ENCODE data around the gene ISYNA1. TPM values are rescaled to one million over a fixed set of nuclear protein-coding genes. Genes with fewer than 3 reads are reported as not detected.

Gene ISYNA1
- total and polyA plus RNA-seq, 2 of the 8 experiments (the other 6 are each of a cell fraction or from before 2014, with no cell fraction given) = 207 to 264 TPM

- Histone ChIP-seq H3K14ac (ENCODE audit: insufficient read length) (no peak overlapping the region), H4K91ac (replicated peaks; ENCODE audit: insufficient read length, low read length) (peak overlapping the region; percentile 99), H2AFZ (ENCODE audit: low read length) (no peak overlapping the region), H2BK15ac (ENCODE audit: low read length) (peak overlapping the region; percentile 96; the same call in 1 of the 2 replicates), H3K56ac (replicated peaks; ENCODE audit: insufficient read length, low read depth, low read length) (no peak overlapping the region), H3K36me3 (ENCODE audit: control insufficient read depth in 2 of 4, insufficient read depth in 4 of 4, low read length in 3 of 4) (peaks cover 2 to 13% (median 7%) of the 10 kb centered on the region in 4 experiments; a peak in 4 of 8 replicates), H3K79me2 (ENCODE audit: control insufficient read depth in 1 of 2, insufficient read depth in 2 of 2, low read length in 2 of 2) (no peaks in the 10 kb centered on the region), H2BK12ac (ENCODE audit: low read depth, low read length) (peak overlapping the region; percentile 87; the same call in 1 of the 2 replicates), H3K23me2 (ENCODE audit: low read depth, low read length) (peaks cover 16% of the 10 kb centered on the region; the same call in 1 of the 2 replicates), H3K27ac (ENCODE audit: low read depth, low read length) (peak overlapping the region; percentile 22; the same call in 1 of the 2 replicates), H4K20me1 (replicated peaks in 1 of 2; ENCODE audit: control insufficient read depth in 1 of 2, insufficient read depth in 2 of 2, low read length in 2 of 2) (peaks cover 0 to 23% of the 10 kb centered on the region in 2 experiments), H4K8ac (ENCODE audit: extremely low read depth, insufficient read depth, low read length) (peak overlapping the region; percentile 88), H3K4me3 (ENCODE audit: extremely low read depth in 1 of 4, insufficient read depth in 2 of 4, low read depth in 3 of 4, low read length in 4 of 4) (peak overlapping the region; percentile 28 to 94 (median 64)), H3K4me2 (ENCODE audit: insufficient read depth in 1 of 2, low read depth in 2 of 2, low read length in 2 of 2) (peak overlapping the region; percentile 75 to 80), H3K4ac (replicated peaks; ENCODE audit: insufficient read length, low read depth, low read length) (peak overlapping the region; percentile 97), H4K5ac (ENCODE audit: insufficient read length, low read depth, low read length) (peak overlapping the region; percentile 60), H2BK20ac (ENCODE audit: low read length) (0 out of 2 replicates have a peak overlapping the region, but pooled peaks have one; percentile 48), H3K9me3 (ENCODE audit: insufficient read depth in 2 of 2, low read depth in 1 of 2, low read length in 1 of 2) (no peaks in the 10 kb centered on the region), H3K18ac (ENCODE audit: extremely low read depth, low read length) (peak overlapping the region; percentile 72), H3K79me1 (ENCODE audit: low read depth, low read length) (no peaks in the 10 kb centered on the region; the same call in 1 of the 2 replicates), H3K9ac (replicated peaks in 1 of 4; ENCODE audit: extremely low read depth in 1 of 4, low read depth in 3 of 4, low read length in 3 of 4) (peak overlapping the region in 1 of 4 experiments; percentile 13; a peak in 2 of 7 replicates), H2BK5ac (ENCODE audit: low read depth, low read length) (peak overlapping the region; percentile 95), H2BK120ac (replicated peaks; ENCODE audit: low read depth, low read length) (peak overlapping the region; percentile 61), H3K4me1 (replicated peaks in 1 of 4; ENCODE audit: control insufficient read depth in 3 of 4, insufficient read depth in 4 of 4, low read length in 3 of 4) (peaks cover 5 to 27% (median 19%) of the 10 kb centered on the region in 4 experiments), H2AK5ac (ENCODE audit: low read depth, low read length) (no peak overlapping the region; the same call in 1 of the 2 replicates), H3K27me3 (replicated peaks in 1 of 4; ENCODE audit: control insufficient read depth in 3 of 4, extremely low read depth in 1 of 4, insufficient read depth in 3 of 4, low read length in 3 of 4) (no peaks in the 10 kb centered on the region), H3K23ac (ENCODE audit: insufficient read length) (no peak overlapping the region)
- TF ChIP-seq, protein P1, sequence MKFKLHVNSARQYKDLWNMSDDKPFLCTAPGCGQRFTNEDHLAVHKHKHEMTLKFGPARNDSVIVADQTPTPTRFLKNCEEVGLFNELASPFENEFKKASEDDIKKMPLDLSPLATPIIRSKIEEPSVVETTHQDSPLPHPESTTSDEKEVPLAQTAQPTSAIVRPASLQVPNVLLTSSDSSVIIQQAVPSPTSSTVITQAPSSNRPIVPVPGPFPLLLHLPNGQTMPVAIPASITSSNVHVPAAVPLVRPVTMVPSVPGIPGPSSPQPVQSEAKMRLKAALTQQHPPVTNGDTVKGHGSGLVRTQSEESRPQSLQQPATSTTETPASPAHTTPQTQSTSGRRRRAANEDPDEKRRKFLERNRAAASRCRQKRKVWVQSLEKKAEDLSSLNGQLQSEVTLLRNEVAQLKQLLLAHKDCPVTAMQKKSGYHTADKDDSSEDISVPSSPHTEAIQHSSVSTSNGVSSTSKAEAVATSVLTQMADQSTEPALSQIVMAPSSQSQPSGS (IDR thresholded peaks at IDR 0.05; ENCODE audit: low read length) = 0 out of 2 replicates have a peak, but pooled peaks have one; percentile 31
- no peak for TF ChIP-seq GABPA (IDR thresholded peaks at IDR 0.05; ENCODE audit: borderline replicate concordance, insufficient read depth, low read length)
- DNase-seq (ENCODE audit: low read depth in 1 of 2, low spot score in 2 of 2) = peak in 1 of 2 experiments; percentile 78
- ChIA-PET CTCF (ENCODE audit: partially characterized antibody) (interaction anchor here (0.9 to 2.2 kb wide), 8 partner anchors 9 to 29 kb away, joined by 3 to 7 read pairs (median 4); partner anchors contain the start of gene SSBP4), POLR2A (ENCODE audit: partially characterized antibody) (interaction anchor here (0.6 to 3.4 kb wide), 13 partner anchors 10 to 262 kb away, joined by 3 to 19 read pairs (median 3); partner anchors contain the start of gene SSBP4)
- no peak for FAIRE-seq
- WGBS, 2 experiments (ENCODE audit: extremely low coverage in 1 of 2, insufficient coverage in 1 of 2, insufficient read length in 1 of 2, insufficient replicate concordance in 2 of 2, low coverage in 1 of 2, low lambda C conversion rate in 2 of 2, missing lambda C conversion rate in 1 of 2) = 16% methylated on average over 24 of the region's 24 CpGs; no CpG with 5 or more reads in 1 of the 2 experiments
These were observed 545 bp upstream of the ISYNA1 start for GRCh38 chr19:18438331-18439024.
